MM.1S (cell line): Measurements from ENCODE around the gene TNIK.

Experiments
- EZH2 ChIP-seq: fragments of 300-600 bp; sonication (generic); optimal IDR thresholded peaks from 2 replicates; pipeline ENCODE3; 2017; ENCODE audit warnings: low read depth, mild to moderate bottlenecking, antibody characterized with exemption, low read length, mixed read lengths
- TF ChIP-seq, protein P1 (sequence below): fragments of 300-600 bp; sonication (generic); IDR thresholded peaks from 2 replicates; pipeline ENCODE4 v1.5.1; 2016; ENCODE audit warnings: antibody characterized with exemption, low read length, mixed read lengths

DNA sequence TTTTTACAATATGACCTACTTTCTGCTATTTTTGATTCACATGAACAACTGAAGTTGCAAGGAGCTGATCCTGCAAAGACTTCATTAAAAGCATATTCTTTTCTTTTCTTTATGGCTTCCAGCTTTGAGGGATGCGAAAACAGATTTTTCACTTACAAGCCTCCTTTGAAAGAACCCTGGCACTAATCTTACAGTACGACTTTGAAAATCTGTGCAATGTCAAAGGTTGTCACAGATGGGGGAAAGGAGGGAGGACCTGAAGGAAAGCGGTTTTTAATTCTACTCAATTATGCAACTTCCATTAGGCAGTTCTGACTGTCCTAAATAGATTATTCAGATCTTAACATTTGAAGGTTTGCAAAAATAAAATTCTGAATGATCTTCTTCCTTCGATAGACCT, 130.5 kb downstream of the TNIK start:
- TF ChIP-seq EZH2: no peak
- TF ChIP-seq, protein P1, sequence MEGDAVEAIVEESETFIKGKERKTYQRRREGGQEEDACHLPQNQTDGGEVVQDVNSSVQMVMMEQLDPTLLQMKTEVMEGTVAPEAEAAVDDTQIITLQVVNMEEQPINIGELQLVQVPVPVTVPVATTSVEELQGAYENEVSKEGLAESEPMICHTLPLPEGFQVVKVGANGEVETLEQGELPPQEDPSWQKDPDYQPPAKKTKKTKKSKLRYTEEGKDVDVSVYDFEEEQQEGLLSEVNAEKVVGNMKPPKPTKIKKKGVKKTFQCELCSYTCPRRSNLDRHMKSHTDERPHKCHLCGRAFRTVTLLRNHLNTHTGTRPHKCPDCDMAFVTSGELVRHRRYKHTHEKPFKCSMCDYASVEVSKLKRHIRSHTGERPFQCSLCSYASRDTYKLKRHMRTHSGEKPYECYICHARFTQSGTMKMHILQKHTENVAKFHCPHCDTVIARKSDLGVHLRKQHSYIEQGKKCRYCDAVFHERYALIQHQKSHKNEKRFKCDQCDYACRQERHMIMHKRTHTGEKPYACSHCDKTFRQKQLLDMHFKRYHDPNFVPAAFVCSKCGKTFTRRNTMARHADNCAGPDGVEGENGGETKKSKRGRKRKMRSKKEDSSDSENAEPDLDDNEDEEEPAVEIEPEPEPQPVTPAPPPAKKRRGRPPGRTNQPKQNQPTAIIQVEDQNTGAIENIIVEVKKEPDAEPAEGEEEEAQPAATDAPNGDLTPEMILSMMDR: no peak
